ENCODE data around the gene KITLG. TPM values are rescaled to one million over a fixed set of nuclear protein-coding genes. Genes with fewer than 3 reads are reported as not detected.

The KITLG gene
- total RNA-seq, 1 donor from 2014 or later: 21.7 TPM

GRCh38 chr12:88546853-88547252 lies 33.4 kb downstream of the KITLG start:
- Histone ChIP-seq H3K9me3 (ENCODE audit: insufficient read depth, low read depth, low read length) (no peaks in the 10 kb centered on the region), H4K20me1 (ENCODE audit: insufficient read depth, low read length) (peaks cover 8% of the 10 kb centered on the region), H2AFZ (ENCODE audit: low read depth, low read length) (no peak overlapping the region), H3K27me3 (ENCODE audit: insufficient read depth, low read length) (no peaks in the 10 kb centered on the region), H3K4me2 (ENCODE audit: low read length) (peak overlapping the region; percentile 36), H3K36me3 (ENCODE audit: insufficient read depth, low read length) (no peaks in the 10 kb centered on the region), H3K4me1 (ENCODE audit: insufficient read depth, low read length) (peaks cover 10% of the 10 kb centered on the region), H3K4me3 (ENCODE audit: insufficient read depth, low read depth, low read length) (no peak overlapping the region), H3K27ac (ENCODE audit: low read depth, low read length) (no peak overlapping the region), H3K9ac (ENCODE audit: low read length) (no peak overlapping the region), H3K79me2 (ENCODE audit: insufficient read depth, low read length) (peaks cover 68% of the 10 kb centered on the region)
- Mint-ChIP-seq H3K4me1 (ENCODE audit: low read depth, unreplicated experiment) (peaks cover 14% of the 10 kb centered on the region), H3K9me3 (ENCODE audit: unreplicated experiment) (peaks cover 3% of the 10 kb centered on the region), H3K27me3 (ENCODE audit: low read depth, unreplicated experiment) (no peaks in the 10 kb centered on the region), H3K36me3 (ENCODE audit: low read depth, unreplicated experiment) (peaks cover 10% of the 10 kb centered on the region), H3K27ac (ENCODE audit: unreplicated experiment) (no peak overlapping the region), H3K4me3 (ENCODE audit: unreplicated experiment) (no peak overlapping the region)
- FAIRE-seq (peak; percentile 54), DNase-seq (ENCODE audit: low read depth) (peak; percentile 50)
- no peak for TF ChIP-seq EZH2 (IDR thresholded peaks at IDR 0.05; ENCODE audit: insufficient read depth, low read length)
- TF ChIP-seq, protein P1, sequence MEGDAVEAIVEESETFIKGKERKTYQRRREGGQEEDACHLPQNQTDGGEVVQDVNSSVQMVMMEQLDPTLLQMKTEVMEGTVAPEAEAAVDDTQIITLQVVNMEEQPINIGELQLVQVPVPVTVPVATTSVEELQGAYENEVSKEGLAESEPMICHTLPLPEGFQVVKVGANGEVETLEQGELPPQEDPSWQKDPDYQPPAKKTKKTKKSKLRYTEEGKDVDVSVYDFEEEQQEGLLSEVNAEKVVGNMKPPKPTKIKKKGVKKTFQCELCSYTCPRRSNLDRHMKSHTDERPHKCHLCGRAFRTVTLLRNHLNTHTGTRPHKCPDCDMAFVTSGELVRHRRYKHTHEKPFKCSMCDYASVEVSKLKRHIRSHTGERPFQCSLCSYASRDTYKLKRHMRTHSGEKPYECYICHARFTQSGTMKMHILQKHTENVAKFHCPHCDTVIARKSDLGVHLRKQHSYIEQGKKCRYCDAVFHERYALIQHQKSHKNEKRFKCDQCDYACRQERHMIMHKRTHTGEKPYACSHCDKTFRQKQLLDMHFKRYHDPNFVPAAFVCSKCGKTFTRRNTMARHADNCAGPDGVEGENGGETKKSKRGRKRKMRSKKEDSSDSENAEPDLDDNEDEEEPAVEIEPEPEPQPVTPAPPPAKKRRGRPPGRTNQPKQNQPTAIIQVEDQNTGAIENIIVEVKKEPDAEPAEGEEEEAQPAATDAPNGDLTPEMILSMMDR (IDR thresholded peaks at IDR 0.05; ENCODE audit: insufficient read depth, low read depth, low read length): no peak

DNA sequence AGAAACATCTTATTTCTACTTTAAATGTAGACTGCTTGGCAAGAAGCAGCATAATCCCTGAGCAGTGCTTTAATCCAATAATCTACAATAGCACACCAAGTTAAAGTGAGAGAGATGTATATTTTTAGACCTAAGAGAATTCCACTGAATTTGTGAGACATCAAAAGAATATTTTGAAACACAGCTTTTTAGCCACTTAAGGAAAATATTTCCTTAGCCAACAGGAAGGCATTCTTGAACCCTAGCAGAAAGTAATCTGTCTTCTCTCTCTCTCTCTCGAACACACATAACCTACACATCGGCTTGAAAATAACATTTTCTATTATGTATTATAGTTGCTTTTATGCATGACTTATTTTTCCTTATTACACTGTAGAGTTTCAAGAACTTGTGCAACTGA lies 34.0 kb downstream of the KITLG start:
- Histone ChIP-seq H3K4me2 (ENCODE audit: low read length) (no peak overlapping the region), H3K9ac (ENCODE audit: low read length) (no peak overlapping the region), H3K9me3 (ENCODE audit: insufficient read depth, low read depth, low read length) (no peaks in the 10 kb centered on the region), H3K4me3 (ENCODE audit: insufficient read depth, low read depth, low read length) (no peak overlapping the region), H4K20me1 (ENCODE audit: insufficient read depth, low read length) (peaks cover 8% of the 10 kb centered on the region), H3K27me3 (ENCODE audit: insufficient read depth, low read length) (no peaks in the 10 kb centered on the region), H3K4me1 (ENCODE audit: insufficient read depth, low read length) (peaks cover 10% of the 10 kb centered on the region), H3K79me2 (ENCODE audit: insufficient read depth, low read length) (peaks cover 63% of the 10 kb centered on the region), H3K27ac (ENCODE audit: low read depth, low read length) (no peak overlapping the region), H2AFZ (ENCODE audit: low read depth, low read length) (no peak overlapping the region), H3K36me3 (ENCODE audit: insufficient read depth, low read length) (no peaks in the 10 kb centered on the region)
- DNase-seq (ENCODE audit: low read depth) (peak; percentile 45), FAIRE-seq (no peak)
- H3K27ac Mint-ChIP-seq (ENCODE audit: unreplicated experiment): no peak overlapping the region
- H3K4me1 Mint-ChIP-seq (ENCODE audit: low read depth, unreplicated experiment): peaks cover 14% of the 10 kb centered on the region
- no peaks in the 10 kb centered on the region for H3K27me3 Mint-ChIP-seq (ENCODE audit: low read depth, unreplicated experiment)
- TF ChIP-seq, protein P1 (IDR thresholded peaks at IDR 0.05; ENCODE audit: insufficient read depth, low read depth, low read length): no peak
- no peak for TF ChIP-seq EZH2 (IDR thresholded peaks at IDR 0.05; ENCODE audit: insufficient read depth, low read length)
- H3K4me3 Mint-ChIP-seq (ENCODE audit: unreplicated experiment): no peak overlapping the region
- peaks cover 3% of the 10 kb centered on the region for H3K9me3 Mint-ChIP-seq (ENCODE audit: unreplicated experiment)
- peaks cover 10% of the 10 kb centered on the region for H3K36me3 Mint-ChIP-seq (ENCODE audit: low read depth, unreplicated experiment)

Measured in astrocyte (in vitro differentiated cells and primary cell).